GM23248 (cell line): ENCODE measurements around the gene ERAS.

ENCODE experiments used
- EZH2 ChIP-seq: fragments of 200-600 bp; sonication (generic); IDR thresholded peaks from 2 replicates; pipeline ENCODE4 v1.6.1; 2018; ENCODE audit warnings: antibody characterized with exemption, mild to moderate bottlenecking; ENCODE audit not compliant: insufficient read depth, poor library complexity, severe bottlenecking
- EZH2phosphoT487 ChIP-seq: fragments of 200-600 bp; sonication (generic); IDR thresholded peaks from 2 replicates; pipeline ENCODE4 v1.6.1; 2018; ENCODE audit warnings: antibody characterized with exemption, moderate library complexity, mild to moderate bottlenecking, low read depth; ENCODE audit not compliant: insufficient read depth

DNA sequence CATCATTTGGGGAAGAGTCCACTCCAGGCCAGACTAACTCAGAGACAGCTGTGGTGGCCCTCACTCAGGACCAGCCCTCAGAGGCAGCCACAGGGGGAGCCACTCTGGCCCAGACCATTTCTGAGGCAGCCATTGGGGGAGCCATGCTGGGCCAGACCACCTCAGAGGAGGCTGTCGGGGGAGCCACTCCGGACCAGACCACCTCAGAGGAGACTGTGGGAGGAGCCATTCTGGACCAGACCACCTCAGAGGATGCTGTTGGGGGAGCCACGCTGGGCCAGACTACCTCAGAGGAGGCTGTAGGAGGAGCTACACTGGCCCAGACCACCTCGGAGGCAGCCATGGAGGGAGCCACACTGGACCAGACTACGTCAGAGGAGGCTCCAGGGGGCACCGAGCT lies 3.3 kb upstream of the ERAS start:
- TF ChIP-seq EZH2 (no peak), EZH2phosphoT487 (no peak)
